Memory B cell (primary cell): ENCODE measurements around the gene NAA50.
A peak's percentile ranks its signal among the peaks of the same experiment; 100 is the strongest.

Source experiments
- ATAC-seq: fragments of 150-1000 bp; cut with Tn5 transposase; 2 replicates; pipeline ENCODE4 v1.10.0; 2021; ENCODE audit warnings: low read depth, mild to moderate bottlenecking, moderate library complexity
- DNase-seq, 2 donors: peaks; one replicate each; pipeline ENCODE4 v3.0.0; 2022; ENCODE audit warnings: low spot score in 2 of 2
- H3K27ac Mint-ChIP-seq: one replicate; pipeline ENCODE4 v1.8.0; 2022; ENCODE audit warnings: mild to moderate bottlenecking, moderate library complexity, mixed read lengths
- H3K27me3 Mint-ChIP-seq: one replicate; pipeline ENCODE4 v1.8.0; 2022; ENCODE audit warnings: mixed read lengths
- H3K36me3 Mint-ChIP-seq: one replicate; pipeline ENCODE4 v1.8.0; 2022; ENCODE audit warnings: mild to moderate bottlenecking, mixed read lengths
- H3K4me1 Mint-ChIP-seq: one replicate; pipeline ENCODE4 v1.8.0; 2022; ENCODE audit warnings: mixed read lengths
- H3K4me3 Mint-ChIP-seq: one replicate; pipeline ENCODE4 v1.8.0; 2022; ENCODE audit warnings: mild to moderate bottlenecking, moderate library complexity, mixed read lengths
- H3K9me3 Mint-ChIP-seq: one replicate; pipeline ENCODE4 v1.8.0; 2022; ENCODE audit warnings: mixed read lengths

The NAA50 gene

DNA sequence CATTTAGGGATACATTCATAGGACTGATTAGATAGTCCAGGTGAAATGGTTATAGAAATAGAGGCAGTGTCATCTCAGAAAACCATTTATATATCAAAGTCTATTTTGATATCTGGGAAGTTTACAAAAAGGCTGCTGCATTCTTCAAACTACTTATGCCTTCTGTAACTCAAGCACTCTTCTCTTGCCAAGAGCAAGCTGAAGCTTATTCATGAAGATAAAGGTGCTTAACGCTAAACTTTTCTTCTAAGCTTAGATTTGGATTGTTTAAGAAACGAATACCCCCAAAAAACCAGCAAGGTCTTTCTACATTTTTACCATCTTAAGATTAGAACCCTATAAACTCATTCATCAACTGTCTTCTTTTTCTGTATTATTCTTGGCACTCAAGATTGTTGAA is 26.3 kb downstream of the NAA50 start:
- Mint-ChIP-seq H3K9me3 (no peaks in the 10 kb centered on the region), H3K27ac (no peak overlapping the region), H3K27me3 (no peaks in the 10 kb centered on the region), H3K4me3 (no peak overlapping the region), H3K36me3 (peaks cover 15% of the 10 kb centered on the region), H3K4me1 (peaks cover 4% of the 10 kb centered on the region)
- no peak for DNase-seq
- ATAC-seq, result no peak

DNA sequence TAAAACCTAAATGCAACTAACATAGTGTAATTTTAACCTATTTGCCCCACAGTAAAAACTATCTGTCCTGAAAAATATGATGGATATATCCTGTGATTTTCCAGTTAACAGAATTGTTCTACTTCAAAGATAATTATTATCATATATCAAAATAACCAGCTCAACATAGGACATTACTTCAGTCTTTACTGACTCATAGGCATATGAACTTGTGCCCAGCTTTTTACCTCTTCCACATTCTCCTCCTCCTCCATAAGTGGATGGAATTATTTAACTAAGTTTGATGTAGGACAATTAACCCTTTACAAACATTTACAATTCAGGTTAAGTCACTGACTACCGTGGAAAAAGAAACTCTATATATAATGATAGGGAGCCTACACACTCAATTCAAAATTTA is 26.8 kb downstream of the NAA50 start:
- no peak for DNase-seq
- H3K4me3 Mint-ChIP-seq, result no peak overlapping the region
- H3K4me1 Mint-ChIP-seq, result peaks cover 3% of the 10 kb centered on the region
- H3K9me3 Mint-ChIP-seq, result no peaks in the 10 kb centered on the region
- H3K36me3 Mint-ChIP-seq, result peaks cover 13% of the 10 kb centered on the region
- no peak overlapping the region for H3K27ac Mint-ChIP-seq
- ATAC-seq, result no peak
- no peaks in the 10 kb centered on the region for H3K27me3 Mint-ChIP-seq

DNA sequence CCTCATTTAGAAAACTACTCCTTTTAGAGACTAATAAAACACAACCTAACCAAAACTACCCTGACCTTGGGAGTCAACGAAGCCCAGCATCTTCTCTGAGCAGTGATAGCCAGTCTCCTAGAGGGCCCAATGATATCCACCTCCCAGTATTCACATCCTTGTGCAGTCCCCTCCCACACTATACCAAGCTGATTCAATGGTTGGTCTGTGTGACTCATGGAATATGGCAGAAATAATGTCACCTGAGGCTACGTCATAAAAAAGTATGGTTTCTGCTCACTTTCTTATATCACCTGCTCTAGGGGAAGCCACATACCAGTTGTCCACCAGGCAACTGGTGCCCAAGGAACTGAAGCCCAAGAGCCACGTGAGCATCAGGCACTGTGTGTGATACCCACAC is 28.2 kb downstream of the NAA50 start:
- DNase-seq, result no peak
- Mint-ChIP-seq H3K36me3 (peaks cover 11% of the 10 kb centered on the region), H3K27ac (peak overlapping the region; percentile 42), H3K9me3 (no peaks in the 10 kb centered on the region), H3K27me3 (no peaks in the 10 kb centered on the region), H3K4me1 (peaks cover 3% of the 10 kb centered on the region), H3K4me3 (no peak overlapping the region)
- no peak for ATAC-seq

DNA sequence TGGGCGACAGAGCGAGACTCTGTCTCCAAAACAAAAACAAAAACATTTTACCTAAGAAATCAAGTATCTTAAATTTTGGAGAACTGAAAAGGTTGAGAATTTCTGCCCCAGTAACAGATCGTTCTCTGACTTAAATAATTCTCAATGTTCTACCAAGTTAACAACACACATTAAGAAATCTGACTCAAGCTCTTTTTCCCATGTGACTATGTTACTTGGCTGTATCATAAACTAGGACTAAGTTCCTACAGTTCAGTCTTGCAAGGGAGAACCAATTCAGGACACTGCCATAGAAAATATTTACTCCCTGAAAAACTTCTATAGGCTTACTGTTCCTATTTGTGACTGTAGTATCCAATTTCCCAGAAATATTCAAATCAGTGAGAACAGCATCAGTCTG is 28.7 kb downstream of the NAA50 start:
- no peak overlapping the region for H3K4me3 Mint-ChIP-seq
- no peaks in the 10 kb centered on the region for H3K27me3 Mint-ChIP-seq
- H3K27ac Mint-ChIP-seq, result peak overlapping the region; percentile 42
- peaks cover 3% of the 10 kb centered on the region for H3K4me1 Mint-ChIP-seq
- DNase-seq (no peak), ATAC-seq (no peak)
- H3K36me3 Mint-ChIP-seq, result peaks cover 10% of the 10 kb centered on the region
- no peaks in the 10 kb centered on the region for H3K9me3 Mint-ChIP-seq

DNA sequence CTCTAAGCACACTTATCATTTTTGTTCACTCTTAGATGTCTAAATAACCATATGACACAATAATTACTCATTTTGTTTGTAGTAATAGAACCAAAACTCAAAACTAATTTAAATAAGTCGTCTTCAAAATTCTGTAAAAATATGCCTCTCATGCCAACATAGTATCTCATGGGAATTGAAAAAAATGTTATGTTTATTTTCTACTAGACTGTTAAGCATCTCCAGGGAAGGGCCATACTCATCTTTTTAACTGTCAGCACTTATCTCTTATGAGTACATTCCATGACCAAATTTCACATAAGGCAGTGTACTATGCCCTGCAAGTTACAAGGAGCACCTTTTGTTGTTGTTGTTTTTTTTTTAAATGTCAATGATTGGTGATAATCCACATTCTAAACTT is 31.3 kb downstream of the NAA50 start:
- DNase-seq, result no peak

DNA sequence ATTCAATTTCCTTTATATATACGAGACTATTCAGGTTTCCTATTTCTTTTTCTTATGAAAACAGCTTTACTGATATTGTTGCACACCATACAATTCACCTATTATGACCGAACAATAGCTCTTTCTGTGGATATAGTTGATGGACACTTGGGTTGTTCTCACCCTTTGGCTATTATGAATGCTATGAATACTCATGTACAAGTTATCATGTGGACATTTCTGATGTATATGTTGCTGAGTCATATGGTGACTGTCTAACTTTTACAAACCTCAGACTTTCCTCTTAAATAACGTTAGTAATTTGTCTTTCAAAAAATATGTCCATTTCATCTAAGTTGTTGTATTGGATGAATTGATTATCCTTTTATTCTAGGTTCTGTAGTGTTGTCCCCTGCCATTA is 33.9 kb downstream of the NAA50 start:
- DNase-seq (no peak), ATAC-seq (no peak)
- Mint-ChIP-seq H3K36me3 (no peaks in the 10 kb centered on the region), H3K4me1 (peaks cover 3% of the 10 kb centered on the region), H3K4me3 (no peak overlapping the region), H3K27ac (no peak overlapping the region), H3K9me3 (no peaks in the 10 kb centered on the region), H3K27me3 (no peaks in the 10 kb centered on the region)

More for the DNA sequence above, 31.3 kb downstream of the NAA50 start:
- Mint-ChIP-seq H3K4me3 (no peak overlapping the region), H3K4me1 (peaks cover 3% of the 10 kb centered on the region), H3K36me3 (peaks cover 1% of the 10 kb centered on the region), H3K9me3 (no peaks in the 10 kb centered on the region), H3K27ac (no peak overlapping the region), H3K27me3 (no peaks in the 10 kb centered on the region)
- ATAC-seq, result no peak

DNA sequence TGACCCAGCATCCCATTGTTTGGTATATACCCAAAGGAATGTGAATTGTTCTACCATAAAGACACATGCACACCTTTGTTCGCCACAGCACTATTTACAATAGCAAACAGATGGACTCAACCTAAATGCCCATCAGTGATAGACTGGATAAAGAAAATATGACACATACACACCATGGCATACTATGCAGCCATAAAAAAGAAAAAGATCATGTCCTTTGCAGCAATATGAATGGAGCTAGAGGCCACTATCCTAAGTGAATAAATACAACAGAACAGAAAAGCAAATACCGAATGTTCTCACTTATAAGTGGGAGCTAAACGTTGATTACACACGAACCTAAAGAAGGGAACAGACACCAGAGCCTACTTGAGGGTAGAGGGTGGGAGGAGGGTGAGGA is 38.2 kb downstream of the NAA50 start:
- Mint-ChIP-seq H3K27me3 (no peaks in the 10 kb centered on the region), H3K27ac (no peak overlapping the region), H3K4me3 (no peak overlapping the region), H3K36me3 (no peaks in the 10 kb centered on the region), H3K9me3 (no peaks in the 10 kb centered on the region), H3K4me1 (no peaks in the 10 kb centered on the region)
- DNase-seq (no peak), ATAC-seq (no peak)

DNA sequence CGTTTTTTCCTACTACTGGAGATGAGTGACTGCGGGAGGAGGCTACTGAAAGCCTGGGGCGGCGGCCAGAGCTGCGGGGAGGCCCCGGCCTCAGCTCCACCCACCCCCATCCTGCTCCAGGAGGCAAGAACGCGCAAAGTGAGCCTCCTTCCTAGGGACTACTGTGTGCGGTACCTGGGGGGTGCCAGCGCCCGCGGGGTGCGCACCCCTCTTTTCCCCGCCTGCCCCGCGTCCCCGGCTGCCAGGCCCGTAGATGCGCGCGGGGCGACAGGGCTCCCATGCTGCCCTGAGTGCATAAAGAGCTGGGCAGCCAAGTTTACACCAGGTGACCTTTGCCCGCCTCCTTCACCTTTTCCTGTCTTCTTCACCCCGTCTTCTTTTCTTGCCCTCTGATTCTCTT is 47.1 kb downstream of the NAA50 start:
- Mint-ChIP-seq H3K27ac (no peak overlapping the region), H3K27me3 (no peaks in the 10 kb centered on the region), H3K4me3 (peak overlapping the region; percentile 83), H3K4me1 (peaks cover 20% of the 10 kb centered on the region), H3K36me3 (peaks cover 1% of the 10 kb centered on the region), H3K9me3 (no peaks in the 10 kb centered on the region)
- DNase-seq (no peak), ATAC-seq (no peak)

DNA sequence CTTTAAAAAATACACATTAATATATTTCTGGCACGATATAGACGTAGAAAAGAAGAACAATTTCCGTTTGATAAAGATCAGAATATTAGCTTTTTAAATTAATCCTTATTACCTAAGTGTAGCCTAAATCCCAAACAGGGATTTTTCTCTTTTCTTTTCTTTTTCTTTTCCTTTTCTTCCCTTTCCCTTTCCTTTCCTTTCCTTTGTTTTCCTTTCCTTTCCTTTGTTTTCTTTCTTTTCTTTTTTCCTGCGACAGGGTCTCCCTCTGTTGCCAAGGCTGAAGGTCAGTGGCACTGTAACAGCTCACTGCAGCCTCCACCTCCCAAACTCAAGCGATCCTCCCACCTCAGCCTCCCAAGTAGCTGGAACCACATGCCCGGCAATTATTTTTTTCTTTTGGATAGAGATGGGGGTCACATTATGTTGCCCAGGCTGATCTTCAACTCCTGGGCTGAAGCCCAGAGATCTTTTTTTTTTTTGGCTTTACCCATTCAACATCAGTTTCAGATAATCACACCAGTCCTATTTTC is 47.8 kb downstream of the NAA50 start:
- no peak overlapping the region for H3K27ac Mint-ChIP-seq
- peaks cover 25% of the 10 kb centered on the region for H3K4me1 Mint-ChIP-seq
- DNase-seq (no peak), ATAC-seq (no peak)
- peaks cover 6% of the 10 kb centered on the region for H3K36me3 Mint-ChIP-seq
- H3K27me3 Mint-ChIP-seq, result no peaks in the 10 kb centered on the region
- H3K4me3 Mint-ChIP-seq, result peak overlapping the region; percentile 83
- H3K9me3 Mint-ChIP-seq, result no peaks in the 10 kb centered on the region

DNA sequence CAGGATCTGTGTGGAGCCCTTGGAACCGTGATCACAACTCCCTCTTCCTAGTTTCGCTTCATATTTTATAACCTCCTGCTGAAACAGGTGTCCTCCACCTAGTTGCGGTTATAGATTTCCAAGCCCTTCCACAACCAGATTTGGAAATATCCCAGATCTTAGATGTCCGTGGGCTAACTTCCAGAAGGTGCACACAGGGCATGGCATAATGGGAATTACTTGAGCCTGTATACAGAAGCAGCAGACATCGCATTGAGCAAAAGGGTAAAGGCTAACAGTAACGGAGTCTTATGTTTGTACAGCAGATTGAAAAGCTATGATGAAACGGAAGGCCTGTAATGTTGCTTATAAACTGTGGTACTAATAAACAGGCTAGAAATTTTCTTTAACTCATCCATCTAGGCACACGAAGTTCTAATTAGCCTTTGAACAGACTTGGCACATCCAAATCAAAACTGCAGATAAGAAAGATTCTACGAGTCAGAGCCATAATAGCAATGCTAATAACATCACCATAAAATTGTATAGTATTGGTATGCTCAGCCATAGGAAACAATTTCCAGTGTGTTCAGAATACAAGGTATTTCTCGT is 48.5 kb downstream of the NAA50 start:
- Mint-ChIP-seq H3K9me3 (no peaks in the 10 kb centered on the region), H3K4me1 (peaks cover 27% of the 10 kb centered on the region), H3K27me3 (no peaks in the 10 kb centered on the region), H3K27ac (no peak overlapping the region), H3K4me3 (no peak overlapping the region), H3K36me3 (peaks cover 6% of the 10 kb centered on the region)
- DNase-seq (no peak), ATAC-seq (no peak)

DNA sequence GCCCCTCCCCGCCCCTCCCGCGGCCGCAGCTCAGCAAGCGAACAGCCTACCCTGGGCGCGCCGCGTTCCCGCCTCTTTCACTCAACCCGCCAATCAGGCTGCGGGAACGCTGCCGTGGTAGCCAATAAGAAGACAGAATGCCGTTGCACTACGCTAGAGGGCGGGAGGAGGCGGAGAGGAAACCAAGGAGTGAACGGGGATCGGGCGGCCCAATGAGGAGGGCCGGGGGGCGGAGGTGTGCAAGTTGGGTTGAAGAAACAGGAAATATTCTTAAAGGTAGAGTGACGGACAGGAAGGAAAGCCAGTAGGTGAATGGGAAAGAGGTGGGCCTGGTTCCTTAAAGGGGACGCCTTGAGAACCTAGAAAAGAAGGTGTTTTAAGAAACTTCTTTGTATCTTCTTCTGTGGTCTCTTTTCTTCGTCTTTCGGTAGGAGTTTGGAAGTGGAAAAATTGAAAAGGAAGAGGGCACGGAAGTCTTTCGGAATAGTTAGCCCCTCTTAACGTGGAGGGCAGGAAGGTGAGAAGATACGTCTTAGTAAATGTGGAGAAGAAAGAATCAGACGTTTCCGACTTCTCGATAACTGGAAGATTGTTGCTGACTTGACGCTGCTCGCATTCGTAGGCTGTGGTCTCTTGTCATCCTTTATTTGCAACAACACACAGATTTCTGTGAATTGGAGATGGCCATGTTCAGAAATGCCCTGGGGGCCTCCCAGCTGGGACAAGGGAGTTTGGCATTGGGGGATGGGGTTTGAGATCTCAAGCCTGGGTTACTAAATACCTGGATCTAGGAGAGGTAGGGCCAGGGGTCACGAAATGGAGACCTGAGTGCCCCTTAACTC is 49.2 kb downstream of the NAA50 start:
- peaks cover 27% of the 10 kb centered on the region for H3K4me1 Mint-ChIP-seq
- DNase-seq (peak; percentile 96 to 99), ATAC-seq (peak; percentile 84)
- peaks cover 6% of the 10 kb centered on the region for H3K36me3 Mint-ChIP-seq
- H3K9me3 Mint-ChIP-seq, result no peaks in the 10 kb centered on the region
- H3K27me3 Mint-ChIP-seq, result no peaks in the 10 kb centered on the region
- H3K27ac Mint-ChIP-seq, result no peak overlapping the region
- H3K4me3 Mint-ChIP-seq, result no peak overlapping the region

DNA sequence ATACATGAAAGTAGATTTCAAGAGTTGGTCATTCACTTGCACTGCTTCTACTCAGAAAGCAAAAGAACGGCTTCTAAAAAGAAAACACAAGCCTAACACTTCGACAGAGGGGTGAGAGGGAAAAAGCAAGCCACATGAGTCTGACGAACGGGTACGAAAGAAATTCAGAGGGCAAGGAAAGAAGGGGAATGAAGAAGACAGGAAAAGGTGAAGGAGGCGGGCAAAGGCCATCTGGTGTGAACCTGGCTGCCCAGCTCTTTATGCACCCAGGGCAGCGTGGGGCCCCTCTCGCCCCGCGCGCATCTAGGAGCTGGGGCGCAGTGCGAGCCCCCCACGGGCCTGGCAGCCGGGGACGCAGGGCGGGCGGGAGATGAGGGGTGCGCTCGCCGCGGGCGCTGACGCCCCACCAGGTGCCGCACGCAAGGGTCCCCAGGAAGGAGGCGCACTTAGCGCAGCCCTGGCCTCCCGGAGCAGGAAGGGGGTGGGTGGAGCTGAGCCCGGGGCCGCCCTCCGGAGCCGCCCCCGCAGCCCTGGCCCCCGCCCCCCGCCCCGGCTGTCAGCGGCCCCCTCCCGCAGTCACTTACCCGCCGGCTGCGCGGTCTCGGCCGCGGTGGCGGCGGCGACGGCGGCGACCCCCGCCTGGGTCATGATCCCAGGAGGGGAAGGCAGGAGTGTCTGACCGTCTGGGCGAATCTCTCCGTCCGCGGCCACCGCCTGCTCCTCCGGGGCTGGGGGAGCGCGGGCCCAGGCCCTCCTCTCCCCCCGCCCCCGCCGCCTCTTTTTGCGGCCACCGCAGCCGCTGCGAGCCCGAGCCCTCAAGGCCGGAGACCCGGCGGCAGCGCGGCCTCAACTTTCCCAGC is 50.0 kb downstream of the NAA50 start, which contains the start of gene USF3:
USF3 (minus strand) TSS at position 857 of the 860 bp plus-strand sequence. CDS start 21,764 bp downstream, outside the sequence.
- Mint-ChIP-seq H3K36me3 (peaks cover 6% of the 10 kb centered on the region), H3K4me1 (peaks cover 27% of the 10 kb centered on the region), H3K27me3 (no peaks in the 10 kb centered on the region), H3K9me3 (no peaks in the 10 kb centered on the region), H3K4me3 (peak within 1 kb of the TSS; percentile 96), H3K27ac (peak within 1 kb of the TSS; percentile 91)
- ATAC-seq (peak; percentile 67), DNase-seq (peak; percentile 69 to 77)

DNA sequence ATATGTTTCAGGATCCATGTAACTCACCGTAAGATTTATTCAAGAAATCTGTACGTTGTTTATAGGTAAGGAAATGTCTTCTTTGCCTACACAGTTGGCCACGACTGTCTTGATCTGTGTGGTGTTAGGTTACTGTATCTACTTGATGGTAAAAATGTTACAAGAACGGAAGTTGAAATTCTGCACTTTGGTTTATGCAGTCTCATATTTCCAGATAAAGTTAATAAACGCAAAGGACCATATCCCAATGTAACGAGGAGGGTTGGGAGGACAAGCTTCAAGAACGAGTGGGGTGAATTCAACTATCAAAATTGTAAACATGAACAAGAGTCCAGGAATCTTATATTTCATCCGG is 50.6 kb downstream of the NAA50 start:
- Mint-ChIP-seq H3K4me1 (peaks cover 27% of the 10 kb centered on the region), H3K4me3 (peak overlapping the region; percentile 96), H3K36me3 (peaks cover 6% of the 10 kb centered on the region), H3K9me3 (no peaks in the 10 kb centered on the region), H3K27ac (peak overlapping the region; percentile 91), H3K27me3 (no peaks in the 10 kb centered on the region)
- DNase-seq, result no peak
- no peak for ATAC-seq

DNA sequence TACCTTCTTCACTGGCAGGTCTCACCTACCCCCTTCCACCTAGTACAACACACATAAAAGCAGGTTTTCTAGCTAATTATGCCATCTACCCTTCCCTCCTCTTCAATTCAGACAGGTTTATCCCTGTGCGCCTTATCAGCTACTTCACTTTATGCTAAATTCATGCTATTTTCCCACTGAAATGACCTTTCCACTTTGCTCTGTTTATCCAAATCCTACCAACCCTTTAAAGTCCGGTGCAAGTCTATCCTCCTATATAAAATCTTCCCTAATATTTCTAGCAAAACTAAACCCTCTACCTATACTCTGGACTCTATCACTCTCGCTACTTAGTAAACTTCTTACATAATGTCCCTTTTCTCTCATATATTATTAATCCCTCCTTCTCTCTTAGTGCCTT is 55.6 kb downstream of the NAA50 start:
- Mint-ChIP-seq H3K4me1 (peaks cover 22% of the 10 kb centered on the region), H3K27ac (no peak overlapping the region), H3K36me3 (peaks cover 14% of the 10 kb centered on the region), H3K27me3 (no peaks in the 10 kb centered on the region), H3K9me3 (no peaks in the 10 kb centered on the region), H3K4me3 (no peak overlapping the region)
- no peak for ATAC-seq
- no peak for DNase-seq
